RWPE2 (cell line): ENCODE measurements around the gene TTC28.

Experiments used
- ATAC-seq: fragments of 200-7000 bp; cut with Tn5 transposase; 3 replicates; pipeline ENCODE4 v1.9.1; 2021; ENCODE audit warnings: low read depth
- DNase-seq: peaks from one replicate; pipeline ENCODE4 v3.0.0-alpha.2; 2020; ENCODE audit warnings: low spot score
- H3K27ac ChIP-seq: fragments of 450-650 bp; 2 replicates; pipeline ENCODE4 v1.5.1; 2017; ENCODE audit warnings: mild to moderate bottlenecking; ENCODE audit not compliant: poor library complexity, severe bottlenecking
- H3K27me3 ChIP-seq: fragments of 250-450 bp; sonication (Bioruptor Pico); 2 replicates; pipeline ENCODE4 v1.5.1; 2021; ENCODE audit warnings: mild to moderate bottlenecking, moderate library complexity; ENCODE audit not compliant: insufficient read depth, poor library complexity, severe bottlenecking
- H3K36me3 ChIP-seq: fragments of 250-450 bp; sonication (Bioruptor Pico); 2 replicates; pipeline ENCODE4 v1.5.1; 2020; ENCODE audit warnings: low read depth, mild to moderate bottlenecking, moderate library complexity
- H3K4me1 ChIP-seq: fragments of 250-450 bp; sonication (Bioruptor Pico); 2 replicates; pipeline ENCODE4 v1.5.1; 2021; ENCODE audit warnings: mild to moderate bottlenecking, moderate library complexity; ENCODE audit not compliant: insufficient read depth, poor library complexity, severe bottlenecking
- H3K4me3 ChIP-seq: fragments of 250-450 bp; sonication (Bioruptor Pico); 2 replicates; pipeline ENCODE4 v1.5.1; 2021; ENCODE audit warnings: mild to moderate bottlenecking, moderate library complexity; ENCODE audit not compliant: severe bottlenecking
- H3K9me3 ChIP-seq: fragments of 250-450 bp; sonication (Bioruptor Pico); 2 replicates; pipeline ENCODE4 v1.5.1; 2021; ENCODE audit warnings: mild to moderate bottlenecking, moderate library complexity; ENCODE audit not compliant: severe bottlenecking
- TF ChIP-seq, protein P1 (sequence below): fragments of 450-650 bp; IDR thresholded peaks from one replicate; pipeline ENCODE4 v1.5.1; 2017; ENCODE audit warnings: mild to moderate bottlenecking, moderate library complexity; ENCODE audit not compliant: poor library complexity, severe bottlenecking

TTC28 gene

DNA sequence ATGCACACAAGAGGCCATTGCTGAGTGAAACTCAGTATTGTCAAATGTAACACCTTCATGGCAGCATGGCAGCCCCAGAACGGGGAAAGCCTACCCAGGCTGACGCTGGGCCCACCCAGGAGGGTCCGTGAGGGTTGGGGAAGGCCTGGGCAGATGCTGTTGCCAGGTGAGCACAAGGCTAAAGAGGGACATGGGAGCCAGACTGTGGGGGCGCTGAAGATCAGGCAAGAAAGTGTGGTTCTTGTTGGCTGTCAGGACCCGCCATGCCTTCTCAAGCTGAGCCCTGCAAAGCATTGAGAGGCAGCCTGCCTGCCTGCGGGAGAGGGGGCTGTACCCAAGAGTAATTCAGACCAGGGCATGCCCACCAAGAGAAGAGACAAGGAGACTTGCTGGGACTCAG is 675.6 kb downstream of the TTC28 start:
- H3K9me3 ChIP-seq: no peaks in the 10 kb centered on the region
- H3K36me3 ChIP-seq: no peaks in the 10 kb centered on the region
- H3K4me1 ChIP-seq: peaks cover 3% of the 10 kb centered on the region
- no peak for DNase-seq
- TF ChIP-seq, protein P1, sequence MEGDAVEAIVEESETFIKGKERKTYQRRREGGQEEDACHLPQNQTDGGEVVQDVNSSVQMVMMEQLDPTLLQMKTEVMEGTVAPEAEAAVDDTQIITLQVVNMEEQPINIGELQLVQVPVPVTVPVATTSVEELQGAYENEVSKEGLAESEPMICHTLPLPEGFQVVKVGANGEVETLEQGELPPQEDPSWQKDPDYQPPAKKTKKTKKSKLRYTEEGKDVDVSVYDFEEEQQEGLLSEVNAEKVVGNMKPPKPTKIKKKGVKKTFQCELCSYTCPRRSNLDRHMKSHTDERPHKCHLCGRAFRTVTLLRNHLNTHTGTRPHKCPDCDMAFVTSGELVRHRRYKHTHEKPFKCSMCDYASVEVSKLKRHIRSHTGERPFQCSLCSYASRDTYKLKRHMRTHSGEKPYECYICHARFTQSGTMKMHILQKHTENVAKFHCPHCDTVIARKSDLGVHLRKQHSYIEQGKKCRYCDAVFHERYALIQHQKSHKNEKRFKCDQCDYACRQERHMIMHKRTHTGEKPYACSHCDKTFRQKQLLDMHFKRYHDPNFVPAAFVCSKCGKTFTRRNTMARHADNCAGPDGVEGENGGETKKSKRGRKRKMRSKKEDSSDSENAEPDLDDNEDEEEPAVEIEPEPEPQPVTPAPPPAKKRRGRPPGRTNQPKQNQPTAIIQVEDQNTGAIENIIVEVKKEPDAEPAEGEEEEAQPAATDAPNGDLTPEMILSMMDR: no peak
- H3K27ac ChIP-seq: no peak overlapping the region
- H3K4me3 ChIP-seq: no peak overlapping the region
- ATAC-seq: no peak
- H3K27me3 ChIP-seq: no peaks in the 10 kb centered on the region

DNA sequence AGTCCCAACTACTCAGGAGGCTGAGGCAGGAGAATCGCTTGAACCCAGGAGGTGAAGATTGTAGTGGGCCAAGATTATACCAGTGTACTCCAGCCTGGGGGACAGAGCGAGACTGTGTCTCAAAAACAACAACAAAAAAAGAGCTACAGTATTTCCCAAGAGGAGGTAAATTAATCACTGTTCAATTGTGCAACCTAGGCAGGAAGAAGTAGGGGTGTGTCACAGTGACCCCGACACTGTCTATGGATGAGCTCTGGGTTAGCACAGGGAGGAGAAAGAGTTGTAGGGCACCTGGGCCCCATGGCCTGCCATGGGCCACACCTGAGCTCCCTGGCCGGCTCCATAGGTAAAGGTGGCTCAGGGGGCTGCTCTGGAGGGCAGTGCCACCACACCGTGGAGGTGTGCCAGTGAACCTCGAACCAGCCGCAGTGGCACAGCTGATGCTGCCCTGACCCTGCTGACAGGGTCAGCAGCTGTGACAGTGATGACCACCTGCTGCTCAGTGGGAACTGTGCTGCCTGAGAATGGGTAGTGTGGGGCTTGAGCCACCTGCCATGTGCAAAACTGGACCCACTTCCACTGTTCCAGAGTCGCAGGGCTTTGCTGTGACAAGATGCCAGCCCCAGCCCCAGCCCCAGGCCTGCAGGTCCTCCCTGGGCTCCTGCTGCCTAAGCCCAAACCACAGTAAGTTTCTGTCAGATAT is 676.6 kb downstream of the TTC28 start:
- Histone ChIP-seq H3K27me3 (no peaks in the 10 kb centered on the region), H3K9me3 (no peaks in the 10 kb centered on the region), H3K27ac (no peak overlapping the region), H3K36me3 (no peaks in the 10 kb centered on the region), H3K4me3 (no peak overlapping the region), H3K4me1 (peaks cover 3% of the 10 kb centered on the region)
- DNase-seq (no peak), ATAC-seq (peak; percentile 71)
- TF ChIP-seq, protein P1: no peak

DNA sequence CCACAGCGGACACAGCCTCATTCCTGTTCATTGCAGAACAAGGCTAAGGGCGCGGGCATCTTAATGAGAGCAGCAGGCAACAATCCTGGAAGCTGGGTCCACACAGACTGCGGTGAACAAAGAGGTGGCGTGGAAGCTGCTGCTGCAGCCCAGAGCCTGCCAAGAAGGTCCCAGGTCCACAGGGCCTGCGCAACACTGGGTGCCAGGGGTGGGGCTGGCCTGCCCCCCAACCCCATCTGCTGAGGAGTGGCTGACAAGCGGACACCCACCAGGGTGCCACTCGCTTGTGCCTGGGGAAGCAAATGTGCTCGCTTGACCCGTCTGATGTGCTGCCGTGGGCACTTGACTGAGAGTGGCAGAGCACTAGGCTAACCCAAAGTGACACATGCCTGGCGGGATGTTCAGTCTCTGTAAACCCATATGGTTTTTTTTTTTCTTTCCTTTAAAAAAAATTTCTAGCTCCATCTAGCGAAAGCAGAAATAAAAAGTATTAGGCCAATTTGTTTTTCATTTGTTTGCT is 677.4 kb downstream of the TTC28 start:
- Histone ChIP-seq H3K9me3 (no peaks in the 10 kb centered on the region), H3K4me1 (peaks cover 3% of the 10 kb centered on the region), H3K36me3 (no peaks in the 10 kb centered on the region), H3K27me3 (no peaks in the 10 kb centered on the region), H3K27ac (no peak overlapping the region), H3K4me3 (no peak overlapping the region)
- TF ChIP-seq, protein P1: no peak
- ATAC-seq: no peak
- DNase-seq: no peak

DNA sequence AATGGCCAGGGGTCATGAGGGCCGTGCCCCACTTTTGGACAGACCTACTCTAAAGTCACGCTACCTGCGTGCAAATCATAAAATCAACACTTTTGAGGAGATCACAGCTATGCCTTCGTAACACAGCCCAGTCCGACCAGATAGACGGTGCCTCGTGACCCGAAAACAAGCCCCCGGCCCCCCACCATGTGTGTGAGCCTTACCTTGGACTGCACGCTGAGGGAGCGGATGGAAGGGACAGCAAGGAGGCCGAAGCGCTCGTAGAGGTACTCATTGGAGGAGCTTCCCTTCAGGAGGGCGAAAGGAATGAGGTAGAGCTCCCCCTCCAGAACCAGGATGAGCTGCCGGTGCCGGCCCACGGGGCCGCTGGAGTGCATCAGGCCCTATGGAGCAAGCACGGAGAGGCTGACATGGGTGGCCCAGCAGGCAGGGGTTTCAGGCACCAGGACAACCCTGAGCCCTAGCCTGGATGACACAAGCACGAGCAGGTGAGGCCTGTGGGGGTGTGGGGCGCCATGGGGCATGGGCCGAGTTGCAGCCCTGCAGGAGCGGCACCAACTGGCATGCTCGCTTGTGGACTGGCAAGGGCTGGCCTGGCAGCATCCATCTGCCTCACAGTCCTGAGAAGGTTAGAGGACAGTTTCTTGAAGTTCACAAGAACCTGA is 678.3 kb downstream of the TTC28 start:
- no peak overlapping the region for H3K4me3 ChIP-seq
- ATAC-seq (no peak), DNase-seq (no peak)
- H3K9me3 ChIP-seq: no peaks in the 10 kb centered on the region
- TF ChIP-seq, protein P1: no peak
- H3K27ac ChIP-seq: no peak overlapping the region
- H3K36me3 ChIP-seq: no peaks in the 10 kb centered on the region
- H3K4me1 ChIP-seq: peaks cover 3% of the 10 kb centered on the region
- no peaks in the 10 kb centered on the region for H3K27me3 ChIP-seq

DNA sequence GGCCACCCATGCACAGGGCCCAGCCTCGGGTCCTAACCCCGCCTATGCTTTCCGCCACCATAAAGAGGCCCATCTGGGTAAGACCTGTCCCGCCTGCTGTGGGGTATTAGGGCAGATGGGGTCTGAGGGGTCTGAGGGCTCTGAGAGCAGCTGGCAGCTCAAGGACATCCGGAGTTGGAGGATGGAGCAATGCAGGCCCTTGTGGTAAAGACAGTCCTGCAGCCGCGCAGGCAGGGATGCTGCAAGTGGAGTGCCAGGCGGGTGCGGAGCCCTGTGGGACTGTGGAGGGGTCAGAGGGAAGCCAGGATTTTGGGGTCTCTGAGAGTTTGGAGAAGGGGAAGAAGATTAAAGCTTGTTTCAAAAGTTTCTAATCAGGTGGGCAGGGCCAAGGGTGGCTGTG is 679.3 kb downstream of the TTC28 start:
- no peaks in the 10 kb centered on the region for H3K27me3 ChIP-seq
- TF ChIP-seq, protein P1: no peak
- H3K4me3 ChIP-seq: no peak overlapping the region
- ATAC-seq (no peak), DNase-seq (no peak)
- peaks cover 3% of the 10 kb centered on the region for H3K4me1 ChIP-seq
- no peaks in the 10 kb centered on the region for H3K9me3 ChIP-seq
- H3K27ac ChIP-seq: no peak overlapping the region
- H3K36me3 ChIP-seq: no peaks in the 10 kb centered on the region
